ENCODE measurements around the gene PRSS1.

PRSS1 gene

GRCh38 chr7:142784096-142784495 lies 34.8 kb downstream of the PRSS1 start:
- no peak for DNase-seq (ENCODE audit: low spot score)
- no peak for TF ChIP-seq CTCF (IDR thresholded peaks at IDR 0.05; ENCODE audit: borderline replicate concordance, control extremely low read depth, extremely low read depth, insufficient read depth, missing control alignments)
- in situ Hi-C loops (cut with MboI; ENCODE audit: low sequenced_read_pairs, unreplicated experiment), result no loop called here

- no peak for DNase-seq (ENCODE audit: low spot score)
- no peak for TF ChIP-seq CTCF (IDR thresholded peaks at IDR 0.05; ENCODE audit: borderline replicate concordance, control extremely low read depth, extremely low read depth, insufficient read depth, missing control alignments)
- in situ Hi-C loops (cut with MboI; ENCODE audit: low sequenced_read_pairs, unreplicated experiment), result no loop called here
These were observed 35.4 kb downstream of the PRSS1 start for GRCh38 chr7:142784716-142785115.

- in situ Hi-C loops (cut with MboI; ENCODE audit: low sequenced_read_pairs, unreplicated experiment), result no loop called here
- no peak for DNase-seq (ENCODE audit: low spot score)
- TF ChIP-seq CTCF (IDR thresholded peaks at IDR 0.05; ENCODE audit: borderline replicate concordance, control extremely low read depth, extremely low read depth, insufficient read depth, missing control alignments), result no peak
These were observed 36.6 kb downstream of the PRSS1 start for GRCh38 chr7:142785841-142786250.

GRCh38 chr7:142787034-142787768 lies 37.9 kb downstream of the PRSS1 start:
- in situ Hi-C loops (cut with MboI; ENCODE audit: low sequenced_read_pairs, unreplicated experiment), result no loop called here
- no peak for DNase-seq (ENCODE audit: low spot score)
- TF ChIP-seq CTCF (IDR thresholded peaks at IDR 0.05; ENCODE audit: borderline replicate concordance, control extremely low read depth, extremely low read depth, insufficient read depth, missing control alignments), result no peak

- no peak for DNase-seq (ENCODE audit: low spot score)
- in situ Hi-C loops (cut with MboI; ENCODE audit: low sequenced_read_pairs, unreplicated experiment), result no loop called here
- no peak for TF ChIP-seq CTCF (IDR thresholded peaks at IDR 0.05; ENCODE audit: borderline replicate concordance, control extremely low read depth, extremely low read depth, insufficient read depth, missing control alignments)
These were observed 38.5 kb downstream of the PRSS1 start for GRCh38 chr7:142787783-142788182.

- in situ Hi-C loops (cut with MboI; ENCODE audit: low sequenced_read_pairs, unreplicated experiment), result no loop called here
- TF ChIP-seq CTCF (IDR thresholded peaks at IDR 0.05; ENCODE audit: borderline replicate concordance, control extremely low read depth, extremely low read depth, insufficient read depth, missing control alignments), result no peak
- DNase-seq (ENCODE audit: low spot score), result no peak
These were observed 39.3 kb downstream of the PRSS1 start for GRCh38 chr7:142788303-142789289.
